ENCODE results near the gene DNAJC19. TPM values are rescaled to one million over a fixed set of nuclear protein-coding genes. Genes with fewer than 3 reads are reported as not detected.

The DNAJC19 gene
- total RNA-seq, 1 donor from 2014 or later = 32.9 TPM

DNA sequence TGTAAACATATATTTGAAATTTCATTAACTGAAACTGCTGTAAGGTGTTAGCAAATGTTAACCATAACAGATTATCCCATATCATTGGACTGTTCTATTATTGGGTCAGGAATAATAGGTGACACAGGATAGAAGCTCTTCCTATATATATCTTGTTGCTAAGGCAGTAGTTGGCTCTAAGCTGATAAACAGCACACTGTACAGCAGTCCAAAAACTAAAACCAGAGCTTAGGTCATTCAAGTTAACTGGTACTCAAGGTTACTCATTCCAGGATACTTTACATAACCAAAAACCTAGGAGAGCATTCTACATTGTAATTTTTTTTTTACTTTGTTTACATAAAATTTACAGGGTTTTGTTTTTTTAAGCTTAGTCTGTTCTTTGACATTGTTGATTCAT is 8.9 kb downstream of the DNAJC19 start:
- TF ChIP-seq, protein P1, sequence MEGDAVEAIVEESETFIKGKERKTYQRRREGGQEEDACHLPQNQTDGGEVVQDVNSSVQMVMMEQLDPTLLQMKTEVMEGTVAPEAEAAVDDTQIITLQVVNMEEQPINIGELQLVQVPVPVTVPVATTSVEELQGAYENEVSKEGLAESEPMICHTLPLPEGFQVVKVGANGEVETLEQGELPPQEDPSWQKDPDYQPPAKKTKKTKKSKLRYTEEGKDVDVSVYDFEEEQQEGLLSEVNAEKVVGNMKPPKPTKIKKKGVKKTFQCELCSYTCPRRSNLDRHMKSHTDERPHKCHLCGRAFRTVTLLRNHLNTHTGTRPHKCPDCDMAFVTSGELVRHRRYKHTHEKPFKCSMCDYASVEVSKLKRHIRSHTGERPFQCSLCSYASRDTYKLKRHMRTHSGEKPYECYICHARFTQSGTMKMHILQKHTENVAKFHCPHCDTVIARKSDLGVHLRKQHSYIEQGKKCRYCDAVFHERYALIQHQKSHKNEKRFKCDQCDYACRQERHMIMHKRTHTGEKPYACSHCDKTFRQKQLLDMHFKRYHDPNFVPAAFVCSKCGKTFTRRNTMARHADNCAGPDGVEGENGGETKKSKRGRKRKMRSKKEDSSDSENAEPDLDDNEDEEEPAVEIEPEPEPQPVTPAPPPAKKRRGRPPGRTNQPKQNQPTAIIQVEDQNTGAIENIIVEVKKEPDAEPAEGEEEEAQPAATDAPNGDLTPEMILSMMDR (conservative IDR thresholded peaks at IDR 0.05; ENCODE audit: low read depth, low read length) = no peak
- no peak for DNase-seq (ENCODE audit: low read depth)
- no peak overlapping the region for H3K4me3 ChIP-seq (ENCODE audit: low read depth, low read length)

DNA sequence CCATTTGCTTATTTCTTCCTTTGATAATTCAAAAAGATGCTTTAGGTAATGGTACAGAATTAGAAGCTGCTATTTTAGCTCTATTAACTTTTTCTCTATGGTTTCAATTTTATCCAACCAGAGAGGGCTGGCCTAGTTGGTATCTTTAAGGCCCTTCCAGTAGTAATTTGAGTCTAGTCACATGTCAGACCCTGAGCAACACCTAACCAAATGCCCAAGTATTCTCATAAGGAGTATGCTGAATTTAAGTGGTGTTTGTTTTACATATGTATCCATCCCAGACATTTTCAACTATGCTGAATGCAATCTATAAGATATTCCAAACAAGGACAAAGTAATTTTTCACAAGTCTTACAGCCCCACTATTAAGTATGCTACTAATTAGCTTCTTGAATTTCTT is 9.6 kb downstream of the DNAJC19 start:
- TF ChIP-seq, protein P1 (conservative IDR thresholded peaks at IDR 0.05; ENCODE audit: low read depth, low read length) = no peak
- H3K4me3 ChIP-seq (ENCODE audit: low read depth, low read length) = no peak overlapping the region
- no peak for DNase-seq (ENCODE audit: low read depth)

DNA sequence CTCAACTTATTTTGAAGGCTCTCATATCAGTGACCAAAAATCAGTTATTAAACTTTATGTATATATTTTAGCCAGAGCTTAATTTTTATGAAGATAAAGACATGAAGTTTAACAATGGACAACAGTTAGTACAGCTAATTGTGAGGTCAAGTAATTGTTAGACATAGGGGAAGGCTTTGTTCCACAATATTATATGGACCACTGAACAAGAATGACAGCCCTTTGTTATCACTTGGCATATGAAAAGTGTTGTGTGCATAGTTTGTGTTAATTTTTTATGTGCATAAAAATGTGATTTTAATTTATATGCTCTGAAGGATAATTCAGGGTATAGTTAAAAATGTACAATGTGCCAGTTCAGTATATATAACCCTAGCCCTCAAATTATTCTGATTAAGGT is 12.0 kb downstream of the DNAJC19 start:
- DNase-seq (ENCODE audit: low read depth) = no peak
- no peak overlapping the region for H3K4me3 ChIP-seq (ENCODE audit: low read depth, low read length)
- TF ChIP-seq, protein P1 (conservative IDR thresholded peaks at IDR 0.05; ENCODE audit: low read depth, low read length) = no peak

DNA sequence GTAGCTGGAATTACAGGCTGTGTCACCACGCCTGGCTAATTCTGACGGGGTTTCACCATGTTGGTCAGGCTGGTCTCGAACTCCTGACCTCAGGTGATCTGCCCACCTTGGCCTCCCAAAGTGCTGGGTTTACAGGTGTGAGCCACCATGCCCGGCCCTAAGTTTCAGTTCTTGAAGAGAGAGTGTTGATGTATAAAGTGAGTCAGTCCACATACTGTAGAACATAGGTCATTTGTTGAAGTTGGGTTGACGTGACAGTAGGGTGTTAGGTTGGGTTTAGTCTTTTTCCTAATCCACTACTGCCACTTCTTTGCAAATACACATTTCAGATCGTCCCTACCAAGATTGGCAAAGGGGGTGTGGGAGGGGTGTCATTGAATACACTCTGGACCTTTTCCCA is 15.2 kb downstream of the DNAJC19 start:
- DNase-seq (ENCODE audit: low read depth) = no peak
- TF ChIP-seq, protein P1 (conservative IDR thresholded peaks at IDR 0.05; ENCODE audit: low read depth, low read length) = no peak
- H3K4me3 ChIP-seq (ENCODE audit: low read depth, low read length) = no peak overlapping the region

DNA sequence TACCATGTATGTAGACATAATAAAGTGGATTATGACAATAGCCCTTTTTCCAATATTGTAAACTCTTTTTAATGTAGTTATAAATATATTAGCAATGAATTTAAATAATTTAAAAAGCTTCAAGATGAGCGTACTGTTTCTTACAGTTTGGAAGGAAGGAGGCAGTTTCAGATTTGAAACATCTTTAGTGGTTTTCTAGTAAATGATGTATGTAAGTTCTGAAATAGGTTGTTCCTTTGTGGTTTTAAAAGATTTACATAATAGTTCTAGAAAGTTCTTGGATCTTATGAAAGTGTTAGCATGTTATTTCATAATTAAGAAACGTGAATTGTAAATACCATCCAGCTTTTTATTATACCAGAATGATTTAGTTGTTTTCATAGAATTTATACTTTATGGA is 16.0 kb downstream of the DNAJC19 start:
- TF ChIP-seq, protein P1 (conservative IDR thresholded peaks at IDR 0.05; ENCODE audit: low read depth, low read length) = no peak
- DNase-seq (ENCODE audit: low read depth) = no peak
- no peak overlapping the region for H3K4me3 ChIP-seq (ENCODE audit: low read depth, low read length)

DNA sequence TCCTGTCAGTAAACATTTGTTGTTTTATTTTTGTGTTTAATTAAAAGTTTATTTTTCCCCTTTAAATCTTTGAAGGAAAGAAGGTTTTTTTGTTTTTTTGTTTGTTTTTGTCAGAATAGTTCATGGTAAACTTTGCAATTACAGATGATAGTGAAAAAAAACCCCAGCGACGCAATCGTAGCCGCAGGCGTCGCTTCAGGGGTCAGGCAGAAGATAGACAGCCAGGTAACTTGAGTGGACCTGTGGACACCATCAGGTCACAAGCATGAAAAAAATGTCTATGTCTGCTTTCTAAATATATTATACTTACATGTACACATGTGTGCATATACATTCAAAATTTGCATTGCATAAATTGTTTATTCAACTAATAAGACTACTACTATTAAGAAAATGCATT is 18.6 kb downstream of the DNAJC19 start:
- TF ChIP-seq, protein P1 (conservative IDR thresholded peaks at IDR 0.05; ENCODE audit: low read depth, low read length) = no peak
- H3K4me3 ChIP-seq (ENCODE audit: low read depth, low read length) = no peak overlapping the region
- DNase-seq (ENCODE audit: low read depth) = no peak

DNA sequence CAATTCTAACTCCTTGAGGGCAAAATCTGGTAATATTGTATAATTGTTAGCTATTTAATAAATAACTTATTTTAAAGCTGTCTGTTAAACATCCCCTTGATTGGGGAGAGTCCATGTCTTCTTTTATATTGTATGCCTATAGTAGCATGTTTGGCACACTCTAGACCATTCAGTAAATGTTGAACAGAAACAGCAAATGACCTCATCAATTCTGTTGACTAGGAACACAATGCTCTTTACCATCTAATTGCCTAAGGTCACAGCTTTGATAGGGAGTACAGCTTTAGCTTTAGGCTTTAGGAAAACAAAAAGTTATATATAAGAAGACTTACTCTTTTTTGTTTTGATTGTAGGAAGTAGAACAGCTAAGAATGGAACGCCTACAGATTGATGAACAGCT is 27.0 kb downstream of the DNAJC19 start:
- no peak overlapping the region for H3K4me3 ChIP-seq (ENCODE audit: low read depth, low read length)
- TF ChIP-seq, protein P1 (conservative IDR thresholded peaks at IDR 0.05; ENCODE audit: low read depth, low read length) = no peak
- no peak for DNase-seq (ENCODE audit: low read depth)
